COR-L47 (cell line): ENCODE measurements around the gene COL27A1.

Experiments
- DNase-seq: peaks from one replicate; lab custom pipeline; 2025; lab: John Stamatoyannopoulos, UW

COL27A1 gene

DNA sequence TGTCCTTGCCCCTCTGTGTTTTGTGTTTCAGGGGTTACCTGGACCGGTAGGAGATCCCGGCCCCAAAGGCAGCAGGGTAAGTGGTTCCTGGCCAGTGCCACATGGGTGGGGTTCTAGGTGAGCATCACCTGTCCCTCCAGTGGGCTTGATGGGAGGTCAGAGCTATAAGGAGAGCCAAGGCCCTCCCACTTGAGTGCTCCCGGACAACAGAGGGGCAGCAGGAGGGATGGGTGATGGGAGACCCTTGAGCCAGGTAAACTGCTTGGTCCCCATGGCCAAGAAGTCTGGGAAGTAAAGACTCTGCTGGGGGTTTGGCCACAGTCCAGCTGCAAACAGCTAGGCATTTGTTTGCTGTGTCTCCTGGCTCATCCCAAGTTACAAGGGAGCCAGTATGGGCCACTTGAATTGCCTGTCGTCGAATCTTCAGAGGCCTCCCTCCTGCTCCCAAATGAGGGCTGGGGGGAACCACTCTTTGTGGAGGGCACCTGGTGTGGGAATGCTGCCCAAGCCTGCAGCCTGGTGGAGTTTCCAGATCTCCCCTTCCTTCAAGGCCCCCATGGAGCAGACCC, 51.0 kb downstream of the COL27A1 start:
- no peak for DNase-seq

DNA sequence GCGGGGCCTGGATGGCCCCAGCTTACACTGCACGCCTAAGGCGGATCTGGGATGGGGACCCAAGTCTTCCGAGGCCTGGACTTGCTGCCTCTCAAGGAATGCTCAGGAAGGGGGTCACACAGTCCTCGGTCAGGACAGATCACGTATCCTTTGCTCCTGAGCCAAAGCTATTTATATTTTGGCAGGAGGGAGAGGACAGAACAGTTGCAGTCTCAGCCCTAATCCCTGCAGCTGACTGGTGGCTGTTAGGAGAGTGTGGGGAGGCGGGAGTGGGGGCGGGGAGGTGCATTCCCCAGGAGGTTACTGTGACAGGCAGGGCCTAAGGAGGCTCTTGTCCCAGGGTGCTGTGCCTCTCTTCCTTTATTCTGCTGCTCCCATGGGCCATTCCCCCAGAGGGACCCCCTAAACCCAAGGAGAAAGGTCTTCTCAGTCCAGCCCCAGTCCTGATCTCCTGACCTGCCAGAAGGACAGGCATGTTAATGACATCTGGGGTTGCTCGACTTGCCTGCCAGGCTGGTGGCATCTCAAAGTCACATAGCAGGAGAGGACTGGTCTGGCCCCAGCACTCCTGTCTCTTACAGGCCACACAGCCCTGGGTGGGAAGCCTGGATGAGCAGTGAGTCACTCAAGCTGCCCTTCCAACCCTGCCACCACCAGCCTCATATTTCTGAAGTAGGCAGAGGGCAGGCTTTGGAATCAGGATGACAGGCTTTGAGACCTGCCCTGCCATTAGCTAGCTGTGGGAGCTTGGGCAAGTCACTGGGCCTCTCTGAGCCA, 51.9 kb downstream of the COL27A1 start:
- no peak for DNase-seq

DNA sequence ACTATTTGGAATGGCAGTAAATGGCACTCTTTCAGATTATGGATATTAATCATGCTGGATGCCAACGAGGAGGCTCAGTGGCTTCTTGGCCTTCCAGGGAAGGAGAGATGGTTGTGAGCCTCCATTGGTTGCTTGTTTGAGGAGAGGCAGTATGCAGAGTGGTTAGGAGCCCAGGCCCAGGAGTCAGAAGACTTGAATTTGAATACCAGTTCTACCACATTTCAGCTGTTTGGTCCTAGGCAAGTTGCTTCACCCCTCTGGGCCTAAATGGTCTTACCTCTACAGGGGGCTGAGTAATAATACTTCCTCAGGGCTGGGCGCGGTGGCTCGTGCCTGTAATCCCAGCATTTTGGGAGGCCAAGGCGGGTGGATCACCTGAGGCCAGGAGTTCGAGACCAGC, 52.5 kb downstream of the COL27A1 start:
- DNase-seq: no peak

DNA sequence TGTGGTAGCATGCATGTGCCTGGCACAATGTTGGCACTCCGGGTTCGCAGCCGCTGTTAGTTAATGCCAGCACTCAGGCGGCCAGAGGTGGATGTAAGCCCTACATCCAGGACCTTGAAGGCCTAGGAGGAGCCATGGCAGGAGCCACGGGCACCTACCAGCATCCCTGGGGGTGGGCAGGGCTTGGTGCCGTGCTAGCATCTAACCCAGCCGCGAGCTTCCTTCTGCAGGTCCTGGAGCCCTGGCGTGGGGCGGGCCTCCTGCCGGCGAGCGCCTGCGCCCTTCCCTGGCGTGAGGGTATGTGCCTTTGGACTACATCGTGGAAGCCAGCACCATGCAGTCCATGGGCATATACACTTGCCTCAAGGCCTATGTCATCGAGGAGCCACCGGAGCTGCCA, 53.8 kb downstream of the COL27A1 start:
- no peak for DNase-seq

DNA sequence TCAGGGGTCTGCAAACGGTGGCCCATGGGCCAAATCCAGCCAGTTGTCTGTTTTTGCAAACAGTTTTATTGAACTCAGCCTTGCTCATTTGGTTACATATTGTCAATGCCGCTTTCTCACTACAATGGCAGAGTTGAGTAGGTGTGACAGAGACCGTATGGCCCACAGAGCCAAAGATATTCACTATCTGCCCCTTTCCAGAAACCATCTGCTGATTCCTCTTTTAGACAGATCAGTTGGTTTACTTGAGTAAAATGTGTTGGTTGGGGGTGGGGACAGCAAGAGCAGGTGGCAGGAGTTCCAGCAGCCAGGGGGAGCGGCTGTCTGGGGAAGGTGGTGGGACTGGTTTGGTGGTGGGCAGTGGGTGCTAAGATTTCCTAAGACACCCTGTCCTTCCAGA, 54.8 kb downstream of the COL27A1 start:
- DNase-seq: no peak

DNA sequence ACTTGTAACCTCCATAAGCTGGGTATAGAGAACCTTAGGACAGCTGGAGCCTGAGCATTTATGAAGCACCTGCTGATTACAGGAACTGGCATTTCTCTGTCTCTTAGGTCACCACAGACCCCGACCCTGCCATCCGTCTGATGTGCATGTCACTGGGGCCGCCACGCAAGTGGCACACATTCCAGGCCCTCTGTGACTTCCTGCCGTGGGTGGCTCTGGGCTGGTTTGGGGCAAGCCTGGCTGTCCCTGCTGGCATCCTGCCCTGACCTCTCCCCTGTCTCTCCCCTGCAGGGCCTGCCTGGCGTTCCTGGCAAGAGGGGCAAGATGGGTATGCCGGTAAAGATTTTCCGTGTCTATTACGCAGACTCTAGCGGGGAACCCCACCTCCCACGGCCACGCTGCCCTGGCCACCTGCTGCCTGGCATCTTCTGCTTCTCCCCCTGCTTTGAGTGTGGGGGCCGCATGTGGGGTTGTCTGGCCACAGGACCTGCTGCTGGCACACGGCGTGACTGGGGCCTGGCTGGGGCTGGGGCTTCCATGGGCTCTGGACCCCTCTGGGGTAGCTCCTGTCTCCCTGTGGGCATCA, 55.4 kb downstream of the COL27A1 start:
- no peak for DNase-seq

DNA sequence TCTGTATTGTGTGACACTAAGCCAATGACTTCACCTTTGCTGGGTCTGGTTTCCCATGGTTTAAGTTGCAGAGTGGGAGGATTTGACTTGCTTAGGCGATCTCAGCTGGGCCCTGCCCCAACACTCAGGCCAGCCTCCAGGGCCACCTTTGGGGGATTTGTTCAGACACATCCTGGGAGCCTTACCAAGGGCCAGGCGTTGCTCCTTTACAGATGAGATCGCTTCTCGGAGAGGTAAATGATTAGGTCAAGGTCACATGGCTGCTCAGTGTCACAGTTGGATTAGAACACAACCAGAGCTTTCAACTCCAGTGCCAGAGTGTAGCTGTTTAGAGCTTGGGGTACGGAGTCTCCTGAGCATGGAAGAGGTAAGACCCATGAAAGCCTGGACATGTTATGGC, 57.5 kb downstream of the COL27A1 start:
- DNase-seq: no peak

DNA sequence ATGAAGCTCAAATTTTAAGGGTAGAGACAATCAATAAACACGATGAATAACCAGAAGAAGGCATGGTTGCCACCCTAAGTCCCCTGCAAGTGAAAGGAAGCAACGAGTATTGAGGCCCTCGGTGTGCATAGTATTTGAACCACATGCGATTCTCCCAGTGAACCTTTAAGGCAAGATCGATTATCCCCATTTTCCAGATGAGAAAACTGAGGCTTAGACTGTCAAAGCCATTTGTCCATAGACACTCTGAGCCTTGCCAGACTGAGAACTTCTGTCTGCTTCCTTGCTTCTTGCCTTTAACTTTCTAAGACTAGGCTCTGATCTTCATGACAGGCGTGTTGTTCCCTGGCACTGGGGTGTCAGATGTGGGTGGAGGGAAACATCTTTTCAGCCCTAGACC, 58.2 kb downstream of the COL27A1 start:
- no peak for DNase-seq

DNA sequence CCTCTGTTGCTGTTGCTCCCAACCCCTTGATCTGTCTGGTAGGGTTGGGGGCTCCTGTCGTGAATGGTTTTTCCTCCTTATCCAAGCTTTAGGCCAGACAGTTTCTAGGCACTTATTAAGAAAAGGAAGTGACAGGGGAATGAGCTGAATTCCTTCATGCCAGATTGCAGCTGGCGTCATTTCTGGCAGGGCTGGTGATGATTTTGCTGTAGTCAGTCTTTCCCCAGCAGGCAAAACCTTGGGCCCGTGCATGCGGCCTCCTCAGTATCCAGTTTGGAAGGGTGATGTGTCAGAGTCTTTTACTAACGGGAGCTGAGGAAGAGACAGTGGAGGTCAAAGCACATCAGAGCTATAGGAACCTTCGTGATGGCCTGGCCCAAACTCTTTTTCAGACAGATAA, 58.8 kb downstream of the COL27A1 start:
- DNase-seq: no peak

DNA sequence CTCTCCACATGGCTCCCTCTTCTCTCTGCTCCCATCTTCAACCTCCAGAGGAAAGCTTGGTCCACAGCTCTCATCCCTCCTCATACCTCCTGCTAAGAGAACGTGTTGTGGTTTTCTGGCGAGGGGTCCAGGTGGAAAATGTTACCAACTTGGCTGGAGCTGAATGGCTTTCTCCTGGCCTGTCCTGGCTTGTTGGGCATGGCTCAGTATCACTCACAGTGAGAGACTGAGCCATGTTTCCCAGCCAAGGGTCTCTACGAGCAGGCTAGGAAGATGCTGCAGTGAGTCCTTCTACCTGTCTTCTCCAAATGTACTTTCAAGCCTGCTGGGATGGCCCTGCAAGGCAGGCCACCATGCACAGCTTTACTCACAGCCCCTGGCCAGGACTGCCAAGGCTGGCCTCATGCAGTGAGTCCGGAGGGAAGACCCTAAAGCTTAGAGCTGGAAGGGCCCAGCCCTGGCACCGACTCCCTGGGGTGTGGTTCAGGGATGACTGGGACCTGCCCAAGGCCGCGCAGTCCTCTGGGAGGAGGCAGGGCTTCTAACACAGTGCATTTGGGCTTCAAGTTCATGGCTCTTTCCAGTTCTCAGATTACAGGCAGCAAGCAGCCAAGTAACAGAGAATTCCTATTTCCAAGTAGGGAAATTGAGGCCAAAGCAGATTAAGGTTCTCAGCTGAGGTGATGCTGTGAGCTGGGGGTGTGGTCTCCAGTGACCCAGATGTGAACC, 59.5 kb downstream of the COL27A1 start:
- no peak for DNase-seq

DNA sequence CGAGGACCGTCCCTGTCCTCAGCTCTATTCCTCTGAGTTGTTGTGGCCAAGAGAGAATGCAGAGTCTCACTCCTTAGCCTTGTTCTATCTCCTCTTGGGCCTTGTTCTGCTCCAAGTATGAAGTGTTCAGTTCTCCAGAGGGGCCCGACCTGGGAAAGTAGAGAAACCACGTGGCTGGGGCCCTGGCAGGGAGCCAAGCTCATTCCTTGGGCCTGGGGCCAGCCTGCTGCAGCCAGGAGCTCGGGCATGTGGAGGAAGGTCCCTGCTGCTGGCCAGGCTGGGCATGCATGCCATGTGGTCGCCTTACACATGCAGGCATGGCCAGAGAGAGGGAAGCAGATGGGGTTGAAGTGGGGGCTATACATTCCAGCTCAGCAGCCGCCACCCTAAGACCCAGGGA, 60.7 kb downstream of the COL27A1 start:
- no peak for DNase-seq

DNA sequence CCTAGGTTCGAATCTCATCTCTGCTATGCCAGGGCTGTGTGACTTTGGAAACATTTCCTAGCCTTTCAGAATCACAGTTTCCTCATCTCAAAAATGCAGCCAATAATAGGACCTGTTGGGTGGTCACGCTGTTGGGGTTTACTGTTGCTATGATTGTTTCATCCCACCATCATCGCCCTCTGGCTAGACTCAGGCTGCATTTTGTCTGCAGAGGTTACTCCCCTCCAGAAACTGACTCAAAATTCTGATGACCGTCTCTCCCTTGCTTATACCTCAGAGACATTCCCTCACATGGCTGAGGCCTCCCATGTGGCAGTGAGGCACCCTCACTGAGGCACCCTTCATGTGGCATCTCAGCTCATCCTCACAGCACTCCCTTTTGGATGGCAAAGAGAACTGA, 61.6 kb downstream of the COL27A1 start:
- DNase-seq: no peak

DNA sequence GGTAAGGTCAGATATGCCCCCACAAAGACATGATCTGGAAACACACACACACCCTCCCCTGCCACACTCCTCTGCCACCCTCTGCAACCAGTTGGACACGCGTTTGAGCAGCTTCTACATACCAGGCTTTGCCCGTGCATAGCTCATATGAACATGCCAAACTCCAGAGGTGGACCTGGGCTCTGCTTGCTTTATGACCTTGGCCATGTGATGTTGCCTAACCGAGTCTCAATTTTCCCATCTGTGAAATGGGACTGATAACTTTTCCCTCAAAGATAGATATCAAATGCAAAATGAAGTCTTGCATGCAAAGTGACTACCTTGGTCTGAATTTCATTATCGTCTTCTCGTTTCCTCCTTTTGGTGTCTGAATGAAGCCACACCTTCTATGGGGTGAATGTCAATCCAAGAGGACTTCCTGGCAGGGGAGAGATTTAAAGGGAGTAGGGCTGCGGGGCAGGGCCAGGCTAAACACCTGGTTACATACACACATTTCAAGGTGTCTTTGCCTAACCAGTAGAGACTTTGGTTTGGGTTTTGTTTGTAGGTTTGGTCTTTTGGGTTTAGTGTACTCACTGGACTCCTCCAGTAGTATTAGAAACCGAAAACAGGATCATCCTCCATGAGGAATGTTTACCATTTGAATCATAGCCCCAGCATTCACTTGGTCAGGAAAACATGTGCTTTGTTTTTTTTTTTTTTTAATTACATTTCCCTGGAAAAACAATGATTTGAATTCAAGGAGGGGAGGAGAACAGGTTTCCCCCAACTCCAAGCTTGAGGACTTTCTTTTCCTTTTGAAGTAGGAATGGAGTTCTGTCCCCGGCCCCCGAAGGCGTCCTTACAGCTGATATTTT, 63.2 kb downstream of the COL27A1 start:
- DNase-seq: no peak

DNA sequence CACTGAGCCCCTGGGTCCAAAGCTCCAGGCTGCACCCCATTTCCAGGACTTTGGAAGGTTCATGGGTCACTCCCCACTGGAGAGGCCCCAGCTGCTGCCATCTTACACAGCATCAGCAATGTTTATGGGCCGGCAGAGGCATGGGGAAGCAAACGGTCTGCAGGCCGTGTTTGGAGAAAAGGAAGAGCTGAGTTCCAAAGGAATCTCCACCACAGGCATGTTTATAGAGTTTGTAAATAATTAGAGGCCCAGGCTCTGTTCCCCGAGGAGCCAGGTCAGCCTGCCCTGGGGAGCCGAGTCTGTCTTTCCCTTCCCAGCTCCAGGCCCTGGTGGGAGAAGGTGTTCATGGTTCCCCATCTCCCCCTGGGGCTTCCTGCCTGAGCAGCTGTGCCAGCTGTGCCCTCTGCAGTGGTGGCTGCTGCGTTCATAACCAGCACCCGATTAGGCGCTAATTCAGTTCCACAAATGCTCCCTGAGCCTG, 64.8 kb downstream of the COL27A1 start:
- no peak for DNase-seq

DNA sequence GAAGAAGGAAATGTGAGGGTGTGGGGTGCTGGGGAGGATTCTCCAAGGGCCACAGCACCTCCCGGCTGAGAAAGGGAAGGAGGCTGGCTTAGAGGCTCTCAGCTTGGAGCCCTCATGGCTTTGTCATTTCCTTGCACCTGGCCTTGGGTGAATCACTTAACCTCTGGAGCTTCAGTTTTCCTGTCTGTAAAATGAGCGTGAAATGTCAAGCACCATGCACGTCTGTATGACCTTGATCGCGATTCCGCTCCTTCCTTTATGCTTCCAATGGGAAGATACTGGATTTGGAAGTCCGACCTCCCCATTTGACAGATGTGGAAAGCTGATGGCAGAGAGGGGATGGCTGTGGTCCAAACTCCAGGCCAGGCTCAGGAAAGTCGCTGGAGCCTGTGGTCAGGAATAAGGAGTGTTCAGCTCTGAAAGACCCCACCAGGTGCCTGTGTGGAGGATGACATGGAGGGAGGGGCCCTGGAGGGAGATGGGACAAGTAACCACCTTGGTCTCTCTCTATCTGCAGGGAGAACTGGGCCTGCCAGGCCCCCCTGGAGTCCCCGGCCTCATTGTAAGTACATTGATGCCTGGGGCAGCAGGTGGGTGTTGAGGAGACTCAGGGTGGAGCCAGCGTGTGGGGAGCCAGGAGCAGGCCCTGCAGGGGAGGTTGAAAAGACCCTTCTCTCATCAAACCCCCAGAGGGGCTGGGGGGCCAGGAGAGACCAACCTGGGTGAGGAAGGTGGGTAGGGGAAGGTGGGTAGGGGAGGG, 66.5 kb downstream of the COL27A1 start:
- DNase-seq: no peak

DNA sequence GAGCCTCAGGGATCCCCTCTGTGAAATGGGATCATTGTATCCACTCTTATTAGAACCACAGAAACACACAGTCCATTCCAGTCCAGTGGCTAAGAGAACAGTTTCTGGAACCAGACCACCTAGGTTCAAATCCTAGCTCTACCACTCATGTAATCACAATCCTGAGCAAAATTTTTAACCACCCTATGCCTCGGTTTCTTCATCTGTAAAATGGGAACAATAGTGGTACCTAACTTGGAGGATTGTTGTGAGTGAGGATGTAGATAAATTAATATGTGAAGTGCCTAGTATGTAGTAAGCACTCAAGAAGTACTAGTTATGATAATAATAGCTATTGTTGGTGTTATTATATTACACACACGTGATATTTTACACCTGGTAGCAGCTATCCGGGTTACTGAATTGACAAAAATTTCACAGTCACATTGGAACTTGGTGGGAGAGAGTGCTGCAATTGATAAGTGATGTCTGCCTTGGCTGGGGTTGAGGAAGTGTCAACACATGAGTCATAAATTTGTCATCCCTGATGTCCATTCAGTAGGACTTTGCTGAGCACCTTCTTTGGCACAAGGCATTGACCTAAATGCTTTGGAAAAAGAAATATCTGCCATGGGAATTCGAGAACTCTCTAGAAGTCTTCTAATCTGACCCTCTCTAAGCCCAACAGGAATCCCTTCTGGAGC, 68.4 kb downstream of the COL27A1 start:
- DNase-seq: no peak

DNA sequence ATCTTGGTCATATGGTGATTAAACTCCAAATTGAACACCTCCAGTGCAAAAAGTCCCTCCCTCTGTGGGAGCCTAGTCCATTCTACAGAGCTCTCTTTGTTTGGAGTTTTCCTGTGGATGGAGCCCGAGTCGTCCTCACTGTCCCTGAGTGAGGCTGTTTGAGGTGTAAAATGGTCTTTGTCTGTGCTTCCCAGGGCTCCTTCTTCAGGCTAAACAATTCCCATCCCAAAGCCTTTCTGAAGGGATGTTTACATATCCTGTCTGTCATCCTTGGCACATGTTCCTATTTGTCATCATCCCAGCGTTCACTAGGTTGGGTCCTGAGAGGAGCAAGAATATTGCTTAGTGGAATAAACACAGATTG, 68.9 kb downstream of the COL27A1 start:
- peak; percentile 34 for DNase-seq

DNA sequence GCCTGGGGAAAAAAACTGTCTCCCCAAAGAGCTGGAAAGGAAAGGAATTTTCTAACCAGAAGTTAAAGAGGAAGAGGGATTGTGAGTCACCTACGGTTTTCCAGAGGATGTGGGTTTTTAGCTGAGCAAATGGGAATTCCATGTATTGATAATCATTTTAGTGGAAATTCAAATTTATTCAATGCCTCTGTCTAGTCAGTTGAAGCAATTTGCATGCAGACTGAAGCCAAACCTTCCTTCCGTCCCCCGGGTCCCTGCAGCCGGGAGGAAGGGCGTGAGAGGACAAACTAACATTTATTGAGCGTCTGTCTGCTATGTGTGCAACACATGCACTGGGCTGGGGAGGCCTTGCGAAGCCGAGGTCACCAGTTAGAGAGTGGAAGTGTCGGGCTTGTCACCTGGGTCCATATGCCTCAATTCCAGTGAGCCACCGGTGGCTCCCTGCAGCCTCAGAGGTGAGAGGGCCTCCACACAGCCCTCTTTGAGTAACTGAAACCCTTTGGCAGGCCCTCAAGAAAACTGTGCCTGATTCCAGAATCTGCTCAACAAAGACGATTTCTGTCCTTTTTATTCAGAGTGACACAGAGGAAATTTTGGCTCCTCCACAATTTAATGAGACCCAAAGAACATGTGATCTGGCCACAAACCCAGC, 70.3 kb downstream of the COL27A1 start:
- no peak for DNase-seq

DNA sequence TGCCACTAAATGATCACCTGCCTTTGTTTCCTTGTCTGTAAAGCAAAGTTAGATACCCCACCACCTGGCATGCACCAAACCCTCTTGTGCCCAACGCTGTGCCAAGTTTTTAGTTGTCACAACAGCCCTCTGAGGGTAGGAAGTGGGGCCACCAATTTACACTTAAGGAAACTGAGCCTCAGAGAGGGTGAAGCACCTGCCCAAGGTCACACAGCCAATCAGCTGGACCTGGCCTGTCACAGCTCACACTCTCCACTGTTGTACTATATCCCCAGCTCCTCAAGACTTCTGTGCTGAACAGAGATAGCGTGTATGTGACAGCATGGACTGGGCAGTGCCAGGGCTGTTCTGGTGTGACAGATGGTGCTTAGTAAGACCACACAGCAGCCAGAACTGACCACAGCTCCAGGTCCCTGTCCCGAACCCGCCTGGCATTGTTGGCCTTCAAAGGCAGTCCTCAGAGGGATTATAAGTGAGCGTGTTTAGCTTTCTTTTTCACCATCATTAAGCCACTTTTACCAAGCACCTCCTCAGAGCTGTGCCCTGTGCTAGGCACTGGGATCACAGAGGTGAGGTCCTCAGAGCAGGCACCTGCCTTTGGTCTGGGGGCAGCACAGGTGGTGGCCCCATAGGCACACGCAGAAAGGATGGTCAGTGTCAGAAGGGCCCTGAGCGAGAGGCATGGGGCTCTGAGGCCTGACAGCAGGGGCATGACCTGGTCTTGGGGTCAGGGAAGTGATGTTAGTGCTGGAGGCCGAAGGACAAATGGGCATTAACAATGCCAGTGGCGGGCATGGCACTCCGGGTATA, 71.1 kb downstream of the COL27A1 start:
- no peak for DNase-seq
